Osteoblast (primary cell): ENCODE measurements around the gene ATXN3L. TPM values are rescaled to one million over a fixed set of nuclear protein-coding genes. Genes with fewer than 3 reads are reported as not detected.

Source experiments
- DNase-seq: peaks from one replicate; pipeline ENCODE4 v3.0.0; 2011; ENCODE audit warnings: low spot score, mixed read lengths; ENCODE audit not compliant: insufficient read length; ENCODE audit errors: missing footprints
- H2AFZ ChIP-seq: 2 replicates; pipeline ENCODE4 v1.6.0; 2011; ENCODE audit warnings: mild to moderate bottlenecking, low read length
- H3K27ac ChIP-seq: 2 replicates; pipeline ENCODE4 v1.5.1; 2011; ENCODE audit warnings: mild to moderate bottlenecking, low read depth, low read length, moderate library complexity
- H3K27me3 ChIP-seq: 2 replicates; pipeline ENCODE4 v1.6.0; 2012; ENCODE audit warnings: mild to moderate bottlenecking, control low read depth, inconsistent platforms, low read length, moderate library complexity; ENCODE audit not compliant: insufficient read depth
- H3K36me3 ChIP-seq: 2 replicates; pipeline ENCODE4 v1.5.1; 2011; ENCODE audit warnings: mild to moderate bottlenecking, low read length, control low read depth, moderate library complexity; ENCODE audit not compliant: insufficient read depth
- H3K4me1 ChIP-seq: 2 replicates; pipeline ENCODE4 v1.5.1; 2011; ENCODE audit warnings: mild to moderate bottlenecking, low read length, control low read depth, moderate library complexity; ENCODE audit not compliant: insufficient read depth
- H3K4me2 ChIP-seq: 2 replicates; pipeline ENCODE4 v1.6.0; 2011; ENCODE audit warnings: mild to moderate bottlenecking, low read length; ENCODE audit not compliant: insufficient read depth
- H3K4me3 ChIP-seq: fragments of 200-600 bp; sonication (generic); 3 replicates; pipeline ENCODE4 v1.5.1; 2012; ENCODE audit warnings: mild to moderate bottlenecking, low read length, inconsistent platforms; ENCODE audit not compliant: insufficient read depth
- H3K79me2 ChIP-seq: 2 replicates; pipeline ENCODE4 v1.6.0; 2012; ENCODE audit warnings: mild to moderate bottlenecking, low read length, control low read depth, inconsistent platforms; ENCODE audit not compliant: insufficient read depth
- H3K9me3 ChIP-seq: 2 replicates; pipeline ENCODE4 v1.5.1; 2011; ENCODE audit warnings: low read depth, low read length, control low read depth
- H4K20me1 ChIP-seq: 2 replicates; pipeline ENCODE4 v1.6.0; 2012; ENCODE audit warnings: mild to moderate bottlenecking, low read length, control low read depth; ENCODE audit not compliant: insufficient read depth
- total RNA-seq: library from RNA; depleted of rRNA; stranded (reverse); fragments of >200 nt; gene quantifications from 2 replicates; pipeline ENCODE4 v1.2.3, GENCODE V29; 2012
- TF ChIP-seq, protein P1 (sequence below): IDR thresholded peaks from 2 replicates; pipeline ENCODE4 v1.5.1; 2011; ENCODE audit warnings: mild to moderate bottlenecking, low read depth, low read length, moderate library complexity; ENCODE audit errors: extremely low read depth

ATXN3L gene
- total RNA-seq, 1 donor = not detected

GRCh38 chrX:13276991-13277390 is 42.9 kb downstream of the ATXN3L start:
- H3K4me1 ChIP-seq = no peaks in the 10 kb centered on the region
- TF ChIP-seq, protein P1, sequence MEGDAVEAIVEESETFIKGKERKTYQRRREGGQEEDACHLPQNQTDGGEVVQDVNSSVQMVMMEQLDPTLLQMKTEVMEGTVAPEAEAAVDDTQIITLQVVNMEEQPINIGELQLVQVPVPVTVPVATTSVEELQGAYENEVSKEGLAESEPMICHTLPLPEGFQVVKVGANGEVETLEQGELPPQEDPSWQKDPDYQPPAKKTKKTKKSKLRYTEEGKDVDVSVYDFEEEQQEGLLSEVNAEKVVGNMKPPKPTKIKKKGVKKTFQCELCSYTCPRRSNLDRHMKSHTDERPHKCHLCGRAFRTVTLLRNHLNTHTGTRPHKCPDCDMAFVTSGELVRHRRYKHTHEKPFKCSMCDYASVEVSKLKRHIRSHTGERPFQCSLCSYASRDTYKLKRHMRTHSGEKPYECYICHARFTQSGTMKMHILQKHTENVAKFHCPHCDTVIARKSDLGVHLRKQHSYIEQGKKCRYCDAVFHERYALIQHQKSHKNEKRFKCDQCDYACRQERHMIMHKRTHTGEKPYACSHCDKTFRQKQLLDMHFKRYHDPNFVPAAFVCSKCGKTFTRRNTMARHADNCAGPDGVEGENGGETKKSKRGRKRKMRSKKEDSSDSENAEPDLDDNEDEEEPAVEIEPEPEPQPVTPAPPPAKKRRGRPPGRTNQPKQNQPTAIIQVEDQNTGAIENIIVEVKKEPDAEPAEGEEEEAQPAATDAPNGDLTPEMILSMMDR = no peak
- H4K20me1 ChIP-seq = no peaks in the 10 kb centered on the region
- H3K9me3 ChIP-seq = peaks cover 2% of the 10 kb centered on the region
- H3K4me3 ChIP-seq = no peak overlapping the region
- no peak for DNase-seq
- H3K36me3 ChIP-seq = no peaks in the 10 kb centered on the region
- H2AFZ ChIP-seq = no peak overlapping the region
- no peak overlapping the region for H3K27ac ChIP-seq
- H3K79me2 ChIP-seq = no peaks in the 10 kb centered on the region
- H3K27me3 ChIP-seq = no peaks in the 10 kb centered on the region
- H3K4me2 ChIP-seq = no peak overlapping the region

DNA sequence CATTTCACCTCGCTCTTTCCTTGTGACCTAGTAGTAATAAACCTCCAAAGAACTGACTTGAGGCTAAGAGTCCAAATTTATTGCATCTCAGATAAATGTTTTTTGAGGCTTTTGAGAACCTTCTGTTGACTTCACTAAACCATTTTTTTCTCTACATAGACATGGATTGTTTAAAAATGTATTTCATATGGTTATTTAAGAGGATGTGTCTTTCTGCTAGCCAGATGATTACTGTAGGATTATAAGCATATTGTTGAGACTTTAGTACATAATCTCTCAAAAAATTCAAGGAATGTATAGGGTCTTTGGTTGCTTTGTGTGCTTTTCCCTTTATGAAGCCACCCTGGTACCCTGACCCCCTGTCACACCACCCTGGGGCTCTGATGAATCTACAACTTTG is 44.8 kb downstream of the ATXN3L start:
- Histone ChIP-seq H3K4me2 (no peak overlapping the region), H3K4me3 (no peak overlapping the region), H3K27me3 (no peaks in the 10 kb centered on the region), H3K4me1 (no peaks in the 10 kb centered on the region), H3K79me2 (no peaks in the 10 kb centered on the region), H3K27ac (no peak overlapping the region), H3K9me3 (no peaks in the 10 kb centered on the region), H3K36me3 (no peaks in the 10 kb centered on the region), H2AFZ (no peak overlapping the region), H4K20me1 (no peaks in the 10 kb centered on the region)
- TF ChIP-seq, protein P1 = no peak
- DNase-seq = no peak

DNA sequence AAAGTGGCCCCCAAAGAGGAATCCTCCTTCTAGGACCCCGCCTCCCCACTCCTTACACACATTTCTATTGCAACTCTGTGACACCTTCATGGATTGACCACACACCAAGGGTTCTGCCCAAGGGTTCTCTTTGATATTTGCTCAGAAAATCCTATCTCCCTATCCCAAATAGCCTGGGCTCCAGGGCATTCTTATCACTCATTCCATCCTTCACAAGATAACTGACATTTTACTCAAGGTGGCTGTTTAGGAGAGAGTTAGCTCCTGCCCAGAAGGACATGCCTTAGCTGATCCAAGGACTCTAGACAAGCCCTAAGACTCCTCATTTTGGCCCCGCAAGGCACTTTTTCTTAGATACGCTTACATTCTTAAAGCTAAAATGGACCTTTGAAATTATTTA is 47.4 kb downstream of the ATXN3L start:
- Histone ChIP-seq H3K4me2 (no peak overlapping the region), H3K4me1 (no peaks in the 10 kb centered on the region), H3K27ac (no peak overlapping the region), H3K36me3 (no peaks in the 10 kb centered on the region), H3K4me3 (no peak overlapping the region), H3K27me3 (no peaks in the 10 kb centered on the region), H3K9me3 (no peaks in the 10 kb centered on the region), H4K20me1 (no peaks in the 10 kb centered on the region), H2AFZ (no peak overlapping the region), H3K79me2 (no peaks in the 10 kb centered on the region)
- no peak for DNase-seq
- TF ChIP-seq, protein P1 = no peak

GRCh38 chrX:13271511-13271910 is 48.3 kb downstream of the ATXN3L start:
- TF ChIP-seq, protein P1 = no peak
- no peaks in the 10 kb centered on the region for H3K79me2 ChIP-seq
- H3K27me3 ChIP-seq = no peaks in the 10 kb centered on the region
- H3K36me3 ChIP-seq = no peaks in the 10 kb centered on the region
- DNase-seq = no peak
- H3K4me2 ChIP-seq = no peak overlapping the region
- peaks cover 8% of the 10 kb centered on the region for H3K4me1 ChIP-seq
- H3K4me3 ChIP-seq = no peak overlapping the region
- H3K27ac ChIP-seq = no peak overlapping the region
- H3K9me3 ChIP-seq = no peaks in the 10 kb centered on the region
- no peak overlapping the region for H2AFZ ChIP-seq
- H4K20me1 ChIP-seq = no peaks in the 10 kb centered on the region
